HPDE6-E6E7 (cell line): ENCODE data around the gene CRCP.
A peak's percentile ranks its signal among the peaks of the same experiment; 100 is the strongest.
"Not testable (repeated sequence)": the region's sequence is repeated elsewhere in the genome, so short reads cannot be mapped to it uniquely, and the experiment has no call there.

Experiments used
- DNase-seq: peaks from one replicate; pipeline ENCODE4 v3.0.0; 2011; ENCODE audit warnings: missing footprints; ENCODE audit errors: extremely low spot score

The CRCP gene

DNA sequence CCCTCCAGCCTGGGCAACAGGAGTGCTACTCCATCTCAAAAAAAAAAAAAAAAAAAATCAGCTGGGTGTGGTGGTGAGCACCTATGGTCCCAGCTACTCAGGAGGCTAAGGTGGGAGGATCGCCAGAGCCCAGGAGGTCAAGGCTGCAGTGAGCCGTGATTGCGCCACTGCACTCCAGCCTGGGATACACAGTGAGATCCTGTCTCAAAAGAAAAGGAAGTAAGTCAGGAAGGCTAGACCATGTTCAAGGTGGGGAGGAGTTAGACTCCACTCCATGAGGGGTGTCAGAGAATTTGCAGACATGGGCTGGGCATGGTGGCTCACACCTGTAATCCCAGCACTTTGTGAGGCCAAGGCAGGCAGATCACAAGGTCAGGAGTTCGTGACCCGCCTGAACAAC is 6.2 kb upstream of the CRCP start:
- not testable (repeated sequence) for DNase-seq

DNA sequence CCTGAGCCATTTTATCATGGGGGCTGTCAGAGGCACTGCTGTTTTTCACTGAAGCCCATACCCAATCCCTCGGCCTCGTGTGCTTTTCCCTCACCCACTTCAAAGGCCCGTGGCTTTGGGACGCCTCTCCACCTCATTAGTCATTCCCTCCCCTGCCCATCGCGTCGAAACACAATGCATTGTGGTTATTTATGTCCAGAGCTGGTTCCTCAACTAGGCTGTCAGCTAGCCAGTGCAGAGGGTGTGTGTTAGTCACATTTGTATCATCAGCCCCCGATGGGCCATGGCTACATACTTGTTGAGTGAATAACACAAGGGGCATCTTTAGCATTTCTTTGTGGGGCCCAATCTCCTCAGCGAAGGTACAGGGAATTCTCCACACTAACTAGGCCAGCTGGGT is 3.8 kb upstream of the CRCP start:
- DNase-seq, result peak; percentile 54

DNA sequence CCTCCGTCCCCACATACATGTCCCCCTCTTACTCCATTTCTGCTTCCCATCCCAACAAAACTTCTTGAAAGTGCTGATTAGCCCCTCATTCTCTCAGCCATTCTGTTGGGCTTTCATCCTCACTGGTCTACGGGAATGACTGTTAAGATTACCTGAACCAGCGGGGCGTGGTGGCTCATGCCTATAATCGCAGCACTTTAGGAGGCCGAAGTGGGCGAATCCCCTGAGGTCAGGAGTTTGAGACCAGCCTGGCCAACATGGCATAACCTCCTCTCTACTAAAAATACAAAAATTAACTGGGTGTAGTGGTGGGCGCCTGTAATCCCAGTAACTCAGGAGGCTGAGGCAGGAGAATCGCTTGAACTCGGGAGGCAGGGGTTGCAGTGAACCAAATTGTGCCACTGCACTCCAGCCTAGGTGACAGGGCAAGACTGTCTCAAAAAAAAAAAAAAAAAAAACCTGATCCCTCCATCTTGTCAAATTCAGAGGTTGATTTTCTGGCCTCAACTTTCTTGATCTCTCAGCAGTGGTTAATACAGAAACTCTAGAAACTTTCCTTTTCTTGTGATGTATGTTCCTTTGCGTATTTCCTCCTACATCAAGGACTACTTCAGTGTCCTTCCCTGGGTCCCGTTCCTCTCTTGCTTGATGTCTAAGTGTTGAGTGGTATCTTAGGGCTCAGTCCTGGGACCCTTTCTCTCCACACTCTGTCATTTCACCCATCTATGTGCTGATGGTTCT is 2.2 kb downstream of the CRCP start:
- DNase-seq, result not testable (repeated sequence)

DNA sequence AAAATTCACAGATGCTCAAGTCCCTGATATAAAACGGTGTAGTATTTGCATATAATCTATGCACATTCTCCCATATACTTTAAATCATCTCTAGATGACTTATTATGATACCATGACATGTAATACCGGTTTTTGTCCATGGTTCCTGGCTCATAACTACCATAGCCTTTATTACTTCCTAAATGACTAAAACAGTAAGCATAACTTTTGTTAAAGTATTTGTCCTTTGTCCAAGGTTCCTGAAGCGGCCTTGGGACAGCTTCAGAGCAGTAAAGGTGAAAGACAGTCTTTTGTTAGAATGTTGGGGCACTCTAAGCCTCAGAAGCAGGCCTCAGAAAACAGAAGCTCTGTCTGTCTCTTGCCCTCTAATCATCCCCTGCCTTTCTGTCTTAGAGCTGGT is 4.0 kb downstream of the CRCP start:
- DNase-seq, result no peak

DNA sequence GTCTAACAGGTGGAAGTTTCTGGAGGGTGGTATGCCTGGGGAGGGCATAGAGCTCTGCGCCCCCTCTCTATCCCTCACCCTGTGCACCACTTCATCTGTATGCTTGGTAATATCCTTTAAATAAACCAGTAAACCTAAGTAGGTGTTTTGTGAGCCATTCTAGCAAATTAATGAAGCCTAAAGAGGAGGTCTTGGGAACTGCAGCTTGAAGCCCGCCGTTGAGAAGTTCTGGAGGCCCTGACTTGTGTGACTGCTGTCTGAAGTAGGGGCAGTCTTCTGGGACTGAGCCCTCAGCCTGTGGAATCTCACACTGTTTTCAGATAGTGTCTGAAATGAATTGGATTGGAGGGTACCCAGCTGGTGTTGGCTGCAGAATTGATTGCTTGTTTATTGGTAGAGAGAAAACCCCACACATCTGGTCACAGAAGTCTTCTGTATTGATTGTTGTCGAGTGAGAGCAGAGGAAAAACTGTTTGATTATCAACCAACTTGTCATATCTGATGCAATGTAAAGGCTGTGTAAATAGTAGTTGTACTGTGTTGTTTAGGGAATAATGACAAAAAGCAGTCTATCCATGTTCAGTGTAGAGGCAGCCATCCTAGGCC is 4.7 kb downstream of the CRCP start:
- DNase-seq, result no peak

DNA sequence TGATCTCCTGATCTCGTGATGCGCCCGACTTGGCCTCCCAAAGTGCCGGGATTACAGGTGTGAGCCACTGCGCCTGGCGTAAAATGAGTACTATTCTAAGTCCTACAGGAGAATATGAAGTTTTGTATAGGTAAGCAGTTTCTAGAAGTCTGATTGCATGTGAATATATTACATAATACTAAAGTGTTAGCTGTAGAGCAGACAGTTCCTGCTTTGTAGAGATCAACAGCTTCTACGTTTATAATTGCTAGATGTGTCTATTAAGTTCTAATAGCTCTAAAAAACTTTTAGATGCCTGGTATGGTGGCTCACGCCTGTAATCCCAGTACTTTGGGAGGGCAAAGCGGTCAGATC is 8.5 kb downstream of the CRCP start:
- DNase-seq, result no peak

DNA sequence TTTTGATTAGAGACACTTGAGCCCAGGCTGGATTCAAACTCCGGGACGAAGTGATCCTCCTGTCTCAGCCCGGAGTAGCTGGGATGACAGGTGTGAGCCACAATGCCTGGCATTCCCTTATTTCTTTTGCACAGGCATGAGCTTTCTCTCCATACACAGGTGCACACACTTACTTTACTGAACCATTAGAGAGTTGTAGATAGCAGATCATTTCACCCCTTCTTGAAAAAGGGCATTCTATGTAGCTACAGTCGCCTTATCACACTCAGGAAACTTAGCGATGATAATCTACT is 9.9 kb downstream of the CRCP start:
- DNase-seq, result not testable (repeated sequence)

DNA sequence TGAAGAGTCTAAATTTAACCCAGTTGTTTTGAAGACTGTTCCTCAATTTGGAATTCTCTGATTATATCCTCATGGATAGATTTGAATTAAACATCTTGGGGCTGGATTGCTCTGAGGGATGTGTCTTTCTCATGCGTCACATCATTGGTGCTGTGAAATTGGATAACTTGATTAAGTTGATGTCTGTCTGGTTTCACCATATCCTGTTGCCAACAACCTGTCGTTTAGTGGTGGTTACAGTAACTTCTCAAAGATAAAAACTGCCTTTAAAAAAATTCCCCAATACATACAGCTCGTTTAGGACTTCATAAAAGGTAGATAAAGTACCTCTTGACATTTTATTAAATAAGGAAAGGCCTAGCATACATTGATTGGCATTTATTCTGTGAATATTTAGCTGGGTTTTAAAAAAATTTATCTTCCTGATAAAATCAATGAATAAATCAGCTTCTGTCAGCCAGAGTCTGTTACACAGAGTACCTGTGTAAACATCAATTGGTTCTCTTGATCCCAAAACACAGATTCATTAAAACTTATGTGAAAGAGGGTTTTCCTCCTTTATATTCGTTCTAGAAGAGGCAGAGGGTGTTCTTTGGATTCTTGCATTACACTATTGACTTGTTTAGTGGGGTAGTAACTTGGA is 10.5 kb downstream of the CRCP start:
- no peak for DNase-seq

DNA sequence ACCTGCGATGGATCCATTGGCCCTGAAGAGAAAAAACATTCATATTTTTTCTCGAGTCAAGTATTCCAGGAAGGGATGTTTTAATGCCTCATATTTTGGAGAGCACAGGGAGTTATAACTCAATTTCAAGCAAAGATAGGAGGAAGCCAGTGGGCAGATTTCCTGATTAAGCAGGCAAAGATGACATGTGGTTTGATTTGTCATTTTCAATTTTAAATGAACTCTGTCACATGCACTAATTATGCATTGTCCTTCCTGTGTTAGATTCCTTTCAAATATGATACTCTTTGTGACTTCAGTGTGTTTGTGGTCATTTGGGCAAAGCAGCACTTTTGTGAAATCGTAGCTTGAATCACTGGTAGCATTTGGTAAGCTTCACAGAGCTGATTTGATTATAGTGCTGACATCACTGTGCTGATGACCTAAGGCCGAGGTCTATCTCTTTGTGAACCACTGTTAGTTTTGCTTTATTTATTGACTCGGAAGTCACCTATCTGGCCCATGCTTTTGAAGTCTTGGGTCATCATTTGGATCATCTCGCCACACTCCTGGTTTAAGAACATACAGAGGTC is 11.2 kb downstream of the CRCP start:
- DNase-seq, result not testable (repeated sequence)

DNA sequence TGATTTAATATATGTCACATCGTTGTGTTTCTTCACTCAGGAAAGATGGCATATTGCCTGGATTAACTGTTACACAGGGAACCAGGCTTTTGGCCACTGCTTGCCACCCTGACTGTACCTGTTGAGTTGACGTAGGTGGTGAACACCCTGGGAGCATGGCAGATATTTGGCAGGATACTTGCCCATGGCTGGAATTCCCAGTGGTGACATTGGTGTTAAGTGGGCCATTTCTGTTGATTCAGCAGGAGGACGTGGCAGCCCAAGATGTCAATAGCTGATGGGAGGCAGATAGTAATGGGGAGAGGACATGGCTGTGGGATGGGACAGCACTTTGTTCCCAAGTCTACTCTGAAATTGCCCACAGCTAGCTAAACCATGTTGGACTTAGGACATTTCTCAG is 12.5 kb downstream of the CRCP start:
- not testable (repeated sequence) for DNase-seq

DNA sequence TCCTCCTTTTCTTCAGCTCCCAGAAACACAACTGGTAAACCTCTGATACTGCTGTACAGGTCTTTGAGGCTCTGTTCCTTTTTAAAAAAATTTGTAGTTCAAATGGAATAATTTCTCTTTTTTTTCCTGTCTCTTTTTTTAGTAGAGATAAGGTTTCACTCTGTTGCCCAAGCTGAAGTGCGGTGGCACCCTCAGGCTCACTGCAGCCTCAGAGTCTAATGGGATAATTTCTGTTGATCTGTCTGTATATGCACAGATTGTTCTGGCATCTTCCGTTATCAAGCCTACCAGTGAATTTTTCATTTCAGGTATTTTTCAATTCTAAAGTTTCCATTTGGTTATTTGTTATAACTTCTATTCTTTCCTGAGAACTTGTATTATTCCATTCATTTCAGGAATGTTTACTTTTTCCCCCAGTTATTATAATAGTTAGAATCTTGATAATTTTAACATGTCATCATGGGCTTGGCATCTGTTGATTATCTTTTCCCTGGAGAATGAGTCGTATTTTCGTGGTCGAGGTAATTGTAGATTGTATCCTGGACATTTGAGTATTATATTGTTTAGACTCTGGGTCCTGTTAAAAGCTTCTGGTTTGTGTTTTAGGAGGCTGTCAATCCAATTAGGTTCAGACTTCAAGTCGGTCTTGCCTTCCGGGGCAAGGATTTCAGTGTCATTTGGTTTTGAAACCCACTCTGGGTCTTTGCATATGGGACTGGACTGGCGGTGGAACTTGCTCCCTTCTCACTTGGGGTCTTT is 24.5 kb downstream of the CRCP start:
- no peak for DNase-seq

DNA sequence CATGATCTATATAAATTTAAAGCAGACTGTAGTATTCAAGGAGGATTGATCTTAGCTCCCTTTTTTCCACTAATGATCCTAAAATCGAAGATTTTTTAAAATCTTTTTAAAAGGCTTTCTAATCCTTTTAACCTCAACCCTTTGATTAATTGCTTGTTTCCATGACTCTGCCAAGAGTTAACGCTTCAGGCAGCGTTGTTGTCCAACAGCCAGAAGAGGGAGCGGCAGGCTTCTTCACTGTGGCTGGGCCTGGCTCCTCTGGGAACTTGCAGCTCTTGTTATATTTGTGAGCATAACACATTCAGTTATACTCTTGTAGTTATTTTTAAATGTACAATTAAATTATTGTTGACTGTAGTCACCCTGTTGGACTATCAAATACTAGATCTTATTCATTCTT is 26.3 kb downstream of the CRCP start:
- no peak for DNase-seq

DNA sequence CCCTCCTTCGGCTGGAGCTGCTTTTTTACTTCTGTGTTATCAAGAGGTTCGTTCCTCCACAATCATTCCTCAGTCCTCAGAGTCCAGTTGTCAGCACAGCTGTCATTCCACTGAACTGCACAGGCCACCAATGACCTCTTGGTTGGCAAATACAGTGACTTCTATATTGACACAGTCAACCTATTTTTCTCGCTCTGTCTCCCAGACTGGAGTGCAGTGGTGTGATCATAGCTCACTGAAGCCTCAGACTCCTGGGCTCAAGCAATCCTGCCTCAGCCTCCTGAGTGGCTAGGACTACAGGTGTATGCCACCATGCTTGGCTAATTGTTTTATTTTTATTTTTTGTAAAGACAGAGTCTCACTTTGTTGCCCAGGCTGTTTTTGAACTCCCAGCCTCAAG is 27.7 kb downstream of the CRCP start:
- DNase-seq, result no peak

DNA sequence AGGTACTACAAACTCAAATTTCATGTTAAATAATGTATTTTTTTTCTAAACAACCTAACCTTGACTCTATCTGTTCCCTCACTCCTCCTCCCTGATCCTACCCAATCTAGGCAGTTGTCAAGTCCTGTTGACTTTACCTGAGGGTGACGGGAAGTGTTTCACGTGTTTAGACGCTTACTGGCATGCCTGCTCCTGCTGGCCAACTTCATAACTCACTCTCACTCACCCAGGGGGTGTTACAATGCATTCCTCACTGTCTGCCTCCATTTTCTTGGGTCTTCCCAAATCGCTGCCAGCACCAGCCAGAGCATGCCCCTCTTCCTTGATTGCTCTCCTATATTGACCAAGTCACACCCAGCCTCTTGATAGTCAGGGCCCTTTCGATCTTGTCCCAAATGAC is 28.3 kb downstream of the CRCP start:
- peak; percentile 50 for DNase-seq

DNA sequence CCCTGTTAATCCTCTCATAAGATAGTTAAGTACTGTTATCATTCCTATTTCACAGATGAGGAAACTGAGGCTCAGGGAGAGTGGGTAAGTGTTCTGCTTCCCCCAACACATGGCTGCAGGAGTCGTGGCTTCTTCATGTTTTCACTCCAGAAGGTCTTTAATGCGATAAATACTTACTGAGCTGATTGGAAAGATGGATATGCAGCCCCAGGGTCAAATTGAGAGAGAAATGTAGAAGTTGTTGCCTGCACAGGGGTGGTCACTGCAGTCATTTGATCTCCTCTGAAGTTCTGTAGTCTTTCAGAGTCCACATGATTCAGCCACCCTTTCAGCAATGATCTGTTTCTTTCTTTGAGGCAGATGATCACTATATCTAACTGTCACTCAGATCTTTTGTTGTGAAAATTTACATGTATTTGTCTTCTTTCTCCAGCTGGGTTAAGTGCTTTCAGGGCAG is 29.3 kb downstream of the CRCP start:
- no peak for DNase-seq

DNA sequence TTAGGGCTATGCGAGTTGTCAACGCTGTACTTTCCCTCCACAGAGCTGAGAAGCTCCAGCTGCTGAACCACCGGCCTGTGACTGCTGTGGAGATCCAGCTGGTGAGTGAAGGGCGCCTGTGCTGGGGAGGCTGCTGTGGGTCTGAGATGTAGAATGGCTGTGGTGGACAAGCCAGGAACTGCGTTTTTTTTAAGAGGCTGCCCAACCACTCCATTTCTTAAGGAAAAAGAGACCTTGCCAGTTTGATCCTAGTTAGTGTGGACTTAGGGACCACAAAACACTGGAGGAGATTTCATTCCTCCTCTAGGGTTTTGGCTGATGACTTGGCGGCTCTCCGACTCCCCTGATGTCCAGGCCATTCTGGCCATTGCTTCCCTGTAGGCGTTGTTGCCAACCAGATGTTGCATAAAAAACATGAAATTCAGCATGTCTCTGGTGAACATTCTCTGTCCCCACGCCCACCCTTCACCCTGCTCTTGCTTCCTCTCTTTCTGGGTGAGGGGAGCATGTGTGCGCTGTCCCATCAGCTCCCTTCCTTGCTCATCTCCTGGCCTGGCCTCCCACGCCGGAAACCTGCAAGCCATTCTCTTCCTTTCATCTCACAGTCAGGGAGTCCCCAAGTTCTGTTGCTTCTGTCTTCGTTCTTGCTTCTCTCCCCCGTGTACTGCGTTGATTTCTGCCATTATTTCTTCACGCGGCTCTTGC is 30.9 kb downstream of the CRCP start:
- no peak for DNase-seq

DNA sequence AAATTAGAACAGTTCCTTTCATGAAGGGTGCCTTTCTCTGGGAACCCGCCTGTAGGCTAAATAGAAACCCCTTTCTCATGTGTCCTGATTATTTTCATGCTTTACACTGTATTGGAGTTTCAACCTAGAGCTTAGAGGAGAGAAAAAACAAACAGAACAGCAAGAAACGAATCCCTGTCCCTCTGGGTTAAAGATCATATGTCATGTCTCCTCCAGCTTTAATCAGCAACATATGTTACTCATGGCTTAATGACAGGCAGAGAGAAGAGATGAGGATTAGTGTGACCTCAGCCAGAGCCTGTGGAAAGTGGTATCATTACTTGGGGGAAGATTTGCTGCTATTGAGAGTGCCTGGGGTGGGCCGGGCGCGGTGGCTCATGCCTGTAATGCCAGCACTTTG is 32.1 kb downstream of the CRCP start:
- no peak for DNase-seq

DNA sequence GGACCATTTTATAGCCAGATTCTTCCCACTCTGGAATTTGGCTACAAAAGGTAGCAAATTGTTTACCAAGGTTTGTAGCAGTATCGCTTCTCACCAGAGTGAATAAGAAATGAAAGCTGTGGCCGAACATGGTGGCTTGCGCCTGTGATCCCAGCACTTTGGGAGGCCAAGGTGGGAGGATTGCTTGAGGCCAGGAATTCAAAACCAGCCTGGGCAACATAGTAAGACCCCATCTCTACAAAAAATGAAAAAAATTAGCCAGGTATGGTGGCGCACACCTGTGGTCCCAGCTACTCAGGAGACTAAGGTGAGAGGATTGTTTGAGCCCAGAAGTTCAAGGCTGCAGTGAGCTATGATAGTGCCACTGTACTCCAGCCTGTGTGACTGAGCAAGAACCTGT is 33.0 kb downstream of the CRCP start:
- DNase-seq, result not testable (repeated sequence)

DNA sequence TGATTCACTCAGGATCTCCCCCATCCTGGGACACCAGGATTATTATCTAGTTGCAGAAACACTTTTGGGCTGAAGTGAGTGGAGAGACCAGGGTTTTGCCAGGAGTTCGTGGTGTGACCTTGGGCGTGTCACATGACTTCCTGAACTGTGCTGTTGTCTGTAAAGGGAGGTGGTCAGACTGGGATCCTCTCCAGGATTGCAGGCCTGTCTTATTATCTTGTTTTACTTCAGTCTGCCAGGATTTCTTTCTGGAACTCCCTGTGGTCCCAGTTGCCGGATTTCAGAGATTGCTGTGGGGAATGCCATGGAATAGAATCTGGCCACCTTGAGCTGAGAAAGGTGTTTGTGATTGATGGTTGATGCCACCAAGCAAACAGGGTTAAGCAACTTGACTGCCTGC is 35.8 kb downstream of the CRCP start:
- no peak for DNase-seq

DNA sequence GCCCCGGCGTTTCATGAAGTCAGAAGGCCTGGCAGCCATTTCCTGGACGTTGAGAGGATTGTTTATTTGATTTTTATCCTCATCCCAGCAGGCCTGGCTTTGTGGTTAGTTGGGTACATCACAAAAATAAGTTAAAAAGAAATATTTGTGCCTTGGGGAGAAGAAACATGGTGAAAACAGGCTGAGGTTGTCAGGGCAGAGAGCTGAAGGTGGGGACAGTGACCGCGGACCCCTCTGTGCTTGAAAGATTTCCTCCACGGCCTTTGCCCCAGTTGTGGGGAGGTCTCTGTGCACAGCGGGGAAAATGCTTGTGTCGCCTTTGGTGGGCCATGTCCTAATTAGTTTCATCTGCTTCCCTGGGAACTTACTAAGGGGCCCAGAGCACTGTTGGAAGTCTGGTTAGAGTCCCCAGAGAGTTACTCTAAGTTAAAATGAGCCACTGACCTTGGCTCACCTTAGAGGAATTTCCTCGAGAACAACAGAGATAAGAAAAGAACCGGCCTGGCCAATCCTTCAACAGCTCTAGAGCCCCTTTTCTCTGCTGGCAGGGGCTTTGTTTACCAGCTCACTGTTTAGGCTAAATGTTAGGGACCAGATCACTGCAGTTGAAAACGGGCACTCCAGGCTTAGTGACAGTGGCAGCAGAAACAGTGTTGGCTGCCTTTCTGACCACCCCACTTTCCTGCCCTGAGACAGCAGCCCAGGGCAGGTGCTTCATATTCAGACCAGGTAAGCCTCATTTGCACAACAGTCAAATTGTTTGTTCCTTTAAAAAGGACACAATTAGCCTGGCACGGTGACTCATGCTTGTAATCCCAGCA is 37.9 kb downstream of the CRCP start:
- no peak for DNase-seq

DNA sequence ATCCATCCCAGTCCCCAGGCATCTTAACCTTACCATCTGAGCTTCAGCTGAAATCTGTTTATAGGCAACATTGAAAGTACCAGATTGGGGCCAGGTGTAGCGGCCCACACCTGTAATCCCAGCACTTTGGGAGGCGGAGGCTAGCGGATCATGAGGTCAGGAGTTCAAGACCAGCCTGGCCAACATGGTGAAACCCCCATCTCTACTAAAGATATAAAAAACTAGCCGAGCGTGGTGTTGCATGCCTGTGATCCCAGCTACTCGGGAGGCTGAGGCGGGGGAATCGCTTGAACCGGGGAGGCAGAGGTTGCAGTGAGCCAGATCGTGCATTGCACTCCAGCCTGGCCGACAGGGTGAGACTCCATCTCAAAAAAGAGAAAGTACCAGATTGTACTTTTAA is 39.0 kb downstream of the CRCP start:
- DNase-seq, result no peak
